Muscle of leg (tissue), 16 donors: Measurements from ENCODE around the gene SLC25A46. TPM values are rescaled to one million over a fixed set of nuclear protein-coding genes. Genes with fewer than 3 reads are reported as not detected.
A peak's percentile ranks its signal among the peaks of the same experiment; 100 is the strongest.
"Not testable (repeated sequence)": the region's sequence is repeated elsewhere in the genome, so short reads cannot be mapped to it uniquely, and the experiment has no call there.

ENCODE experiments used
- DNase-seq: peaks from one replicate; pipeline ENCODE4 v3.0.0; 2013
- H3K27ac ChIP-seq: one replicate; pipeline ENCODE4 v1.5.1; 2013; ENCODE audit warnings: mild to moderate bottlenecking, low read length, control low read depth
- H3K27me3 ChIP-seq: one replicate; pipeline ENCODE4 v1.6.1; 2013; ENCODE audit warnings: low read length; ENCODE audit not compliant: control insufficient read depth, insufficient read depth
- H3K36me3 ChIP-seq: one replicate; pipeline ENCODE4 v1.6.1; 2013; ENCODE audit warnings: low read length; ENCODE audit not compliant: control insufficient read depth, insufficient read depth
- H3K4me1 ChIP-seq: one replicate; pipeline ENCODE4 v1.6.1; 2013; ENCODE audit warnings: low read length; ENCODE audit not compliant: control insufficient read depth, insufficient read depth
- H3K4me3 ChIP-seq: one replicate; pipeline ENCODE4 v1.5.1; 2013; ENCODE audit warnings: low read length, control low read depth
- H3K9me3 ChIP-seq: replicated peaks from 2 replicates; pipeline ENCODE4 v1.6.1; 2013; ENCODE audit warnings: low read depth, low read length; ENCODE audit not compliant: control insufficient read depth
- WGBS: methylation state at CpG from one replicate; pipeline ENCODE4 v1.1.5; 2013; ENCODE audit warnings: missing lambda C conversion rate; ENCODE audit not compliant: insufficient coverage; 5-methylcytosine and 5-hydroxymethylcytosine counted together
- long read RNA-seq, 11 donors: transcript quantifications; one replicate each; lab custom pipeline, GENCODE V29; 2026
- polyA plus RNA-seq, 8 donors: library from polyadenylated mRNA; unstranded; fragments of 120-200 nt; gene quantifications; one replicate each; pipeline versions ENCODE4 v1.2.1 to v1.2.3, GENCODE V29; 2013; ENCODE audit warnings: inconsistent platforms in 1 of 8, low replicate concordance in 1 of 8; ENCODE audit not compliant: insufficient read length in 8 of 8, insufficient read depth in 1 of 8
- total RNA-seq: library from RNA; stranded (reverse); fragments of 120-200 nt; gene quantifications from one replicate; pipeline ENCODE4 v1.2.4, GENCODE V29; 2013

The SLC25A46 gene
- 40.2 TPM for total RNA-seq
- 10 to 100 TPM; 23.5 to 39.3 (median 33.8) TPM for polyA plus RNA-seq
- long read RNA-seq, donor 1, full-length matches to known transcripts = 7 of 7 reads
- long read RNA-seq, donor 1, partial matches to known transcripts = 0 of 7 reads
- long read RNA-seq, donor 1, other reads (novel, unspliced or antisense) = 0 of 7 reads
- long read RNA-seq, donor 2, partial matches to known transcripts = 0 of 1 reads
- long read RNA-seq, donor 2, other reads (novel, unspliced or antisense) = 0 of 1 reads
- long read RNA-seq, donor 3, full-length matches to known transcripts = 13 of 13 reads
- long read RNA-seq, donor 3, partial matches to known transcripts = 0 of 13 reads
- long read RNA-seq, donor 3, other reads (novel, unspliced or antisense) = 0 of 13 reads
- long read RNA-seq, donor 4, transcript SLC25A46-201 (8 exons, 2,385 nt) = major isoform, 5 of 5 reads
- long read RNA-seq, donor 4, partial matches to known transcripts = 0 of 5 reads
- long read RNA-seq, donor 4, other reads (novel, unspliced or antisense) = 0 of 5 reads
- long read RNA-seq, donor 5, transcript SLC25A46-201 (8 exons, 2,385 nt) = major isoform, 13 of 15 reads
- long read RNA-seq, donor 5, partial matches to known transcripts = 0 of 15 reads
- long read RNA-seq, donor 5, other reads (novel, unspliced or antisense) = 0 of 15 reads
- long read RNA-seq, donor 6, full-length matches to known transcripts = 14 of 14 reads
- long read RNA-seq, donor 6, partial matches to known transcripts = 0 of 14 reads
- long read RNA-seq, donor 6, other reads (novel, unspliced or antisense) = 0 of 14 reads
- long read RNA-seq, donor 7, full-length matches to known transcripts = 8 of 8 reads
- long read RNA-seq, donor 7, partial matches to known transcripts = 0 of 8 reads
- long read RNA-seq, donor 7, other reads (novel, unspliced or antisense) = 0 of 8 reads
- long read RNA-seq, donor 8, partial matches to known transcripts = 0 of 3 reads
- long read RNA-seq, donor 8, other reads (novel, unspliced or antisense) = 0 of 3 reads
- long read RNA-seq, donor 9, full-length matches to known transcripts = 8 of 8 reads
- long read RNA-seq, donor 9, partial matches to known transcripts = 0 of 8 reads
- long read RNA-seq, donor 9, other reads (novel, unspliced or antisense) = 0 of 8 reads
- long read RNA-seq, donor 10, full-length matches to known transcripts = 5 of 41 reads
- long read RNA-seq, donor 10, partial matches to known transcripts = 36 of 41 reads
- long read RNA-seq, donor 10, other reads (novel, unspliced or antisense) = 0 of 41 reads
- long read RNA-seq, donor 11, full-length matches to known transcripts = 11 of 11 reads
- long read RNA-seq, donor 11, partial matches to known transcripts = 0 of 11 reads
- long read RNA-seq, donor 11, other reads (novel, unspliced or antisense) = 0 of 11 reads

DNA sequence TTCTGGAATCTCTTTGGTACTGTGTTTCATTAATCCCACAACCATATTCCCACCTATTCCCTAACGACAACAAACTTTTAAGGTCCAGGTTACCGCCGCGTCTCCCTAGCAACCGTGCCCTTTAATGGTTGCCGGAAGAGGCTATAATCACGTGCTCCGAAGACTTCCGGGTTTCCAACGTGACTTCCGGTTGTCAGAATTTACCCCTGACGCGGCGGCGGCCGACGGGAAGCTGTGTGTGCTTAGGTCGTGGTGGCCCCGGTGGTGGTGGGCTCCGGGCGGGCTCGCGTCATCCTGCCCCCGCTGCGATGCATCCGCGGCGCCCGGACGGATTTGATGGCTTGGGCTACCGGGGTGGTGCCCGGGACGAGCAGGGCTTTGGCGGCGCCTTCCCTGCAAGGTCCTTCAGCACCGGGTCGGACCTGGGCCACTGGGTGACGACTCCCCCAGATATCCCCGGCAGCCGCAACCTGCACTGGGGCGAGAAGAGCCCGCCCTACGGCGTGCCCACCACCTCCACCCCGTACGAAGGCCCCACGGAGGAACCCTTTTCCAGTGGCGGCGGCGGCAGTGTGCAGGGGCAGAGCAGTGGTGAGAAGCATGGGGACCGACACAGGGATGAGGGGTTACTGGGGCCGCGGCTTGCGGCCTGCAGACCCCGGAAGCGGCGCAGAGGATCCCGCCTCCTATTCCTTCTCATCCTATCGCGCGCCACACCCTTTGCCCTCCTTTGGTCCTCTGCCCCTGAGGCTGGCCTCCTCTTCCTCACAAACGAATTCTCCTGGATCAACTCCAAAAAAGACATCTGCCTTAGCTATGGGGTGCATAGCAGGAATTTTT lies at the start of gene SLC25A46:
TSS of gene SLC25A46 (plus strand) at position 196 of the 840 bp plus-strand sequence. CDS start at position 309, 113 bp downstream.
- under 1% methylated on average over 57 of the region's 62 CpGs for WGBS
- Histone ChIP-seq H3K4me3 (peak within 1 kb of the TSS; percentile 96), H3K36me3 (no peaks in the 10 kb centered on the region), H3K27ac (peak within 1 kb of the TSS; percentile 94), H3K27me3 (no peaks in the 10 kb centered on the region), H3K9me3 (no peaks in the 10 kb centered on the region), H3K4me1 (no peaks in the 10 kb centered on the region)
- DNase-seq = peak; percentile 97

DNA sequence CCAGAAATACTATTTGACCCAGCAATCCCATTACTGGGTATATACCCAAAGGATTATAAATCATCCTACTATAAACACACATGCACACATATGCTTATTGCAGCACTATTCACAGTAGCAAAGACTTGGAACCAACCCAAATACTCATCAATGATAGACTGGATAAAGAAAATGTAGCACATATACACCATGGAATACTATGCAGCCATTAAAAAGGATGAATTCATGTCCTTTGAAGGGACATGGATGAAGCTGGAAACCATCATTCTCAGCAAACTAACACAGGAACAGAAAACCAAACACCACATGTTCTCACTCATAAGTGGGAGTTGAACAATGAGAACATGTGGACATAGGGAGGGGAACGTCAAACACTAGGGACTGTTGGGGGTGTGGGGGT lies 48.2 kb upstream of the SLC25A46 start:
- not testable (repeated sequence) for H3K36me3 ChIP-seq, DNase-seq

DNA sequence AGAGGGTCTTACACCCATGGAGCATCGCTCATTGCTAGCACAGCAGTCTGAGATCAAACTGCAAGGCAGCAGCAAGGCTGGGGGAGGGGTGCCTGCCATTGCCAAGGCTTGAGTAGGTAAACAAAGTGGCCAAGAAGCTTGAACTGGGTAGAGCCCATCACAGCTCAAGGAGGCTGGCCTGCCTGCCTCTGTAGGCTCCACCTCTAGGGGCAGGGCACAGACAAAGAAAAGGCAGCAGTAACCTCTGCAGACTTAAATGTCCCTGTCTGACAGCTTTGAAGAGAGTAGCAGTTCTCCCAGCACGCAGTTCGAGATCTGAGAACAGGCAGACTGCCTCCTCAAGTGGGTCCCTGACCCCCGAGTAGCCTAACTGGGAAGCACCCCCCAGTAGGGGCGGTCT lies 46.1 kb upstream of the SLC25A46 start:
- H3K9me3 ChIP-seq, DNase-seq, H3K27ac ChIP-seq, H3K4me3 ChIP-seq, H3K4me1 ChIP-seq, H3K36me3 ChIP-seq, H3K27me3 ChIP-seq: not testable (repeated sequence)
- 78% methylated on average over 4 of the region's 5 CpGs for WGBS

More for the DNA sequence above, 48.2 kb upstream of the SLC25A46 start:
- not testable (repeated sequence) for H3K4me1 ChIP-seq, H3K27me3 ChIP-seq, H3K9me3 ChIP-seq, H3K4me3 ChIP-seq, H3K27ac ChIP-seq
- no CpG with 5 or more reads among the region's 1 CpG for WGBS

DNA sequence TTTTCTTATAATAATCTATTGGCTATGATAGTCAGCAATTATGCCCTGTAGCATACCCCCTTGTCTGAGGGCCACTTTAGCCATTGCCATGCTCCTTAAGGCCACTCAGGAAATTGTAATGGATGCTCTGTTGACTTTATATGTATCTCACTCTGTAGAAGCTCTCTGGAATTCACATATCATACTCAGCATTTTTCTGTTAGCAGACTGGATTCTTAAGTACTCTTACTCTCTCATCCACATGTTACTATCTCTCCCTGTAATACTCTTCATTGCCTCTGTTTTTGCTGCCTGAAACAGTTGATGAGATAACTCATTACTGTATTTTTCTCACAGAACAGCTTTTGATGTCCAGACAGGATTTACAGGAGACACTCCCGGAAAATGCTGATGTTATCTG lies 36.5 kb upstream of the SLC25A46 start:
- H3K27me3 ChIP-seq = no peaks in the 10 kb centered on the region
- H3K9me3 ChIP-seq = no peaks in the 10 kb centered on the region
- H3K4me1 ChIP-seq = no peaks in the 10 kb centered on the region
- no peak overlapping the region for H3K27ac ChIP-seq
- no peak for DNase-seq
- H3K36me3 ChIP-seq = no peaks in the 10 kb centered on the region
- no peak overlapping the region for H3K4me3 ChIP-seq
- WGBS = no CpG with 5 or more reads among the region's 1 CpG

DNA sequence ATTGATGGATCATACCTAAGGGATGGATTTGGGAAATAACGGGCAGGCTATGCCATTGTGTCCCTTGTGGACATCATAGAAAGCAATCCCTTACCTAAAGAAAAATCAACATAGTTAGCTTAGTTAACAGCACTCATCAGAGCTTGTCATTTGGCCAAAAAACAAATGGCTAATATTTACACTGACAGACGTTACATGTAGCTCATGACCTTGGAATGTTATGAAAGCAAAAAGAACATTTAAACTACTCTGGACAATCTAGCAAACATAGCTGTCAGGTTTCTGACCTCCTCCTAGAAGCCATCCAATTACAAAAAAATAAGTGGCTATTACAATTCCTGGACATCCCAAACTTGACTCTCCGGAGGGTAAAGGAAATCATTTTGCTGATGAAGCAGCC lies 36.1 kb upstream of the SLC25A46 start:
- H3K27ac ChIP-seq = no peak overlapping the region
- H3K9me3 ChIP-seq = no peaks in the 10 kb centered on the region
- H3K4me3 ChIP-seq = no peak overlapping the region
- no peaks in the 10 kb centered on the region for H3K4me1 ChIP-seq
- no peaks in the 10 kb centered on the region for H3K27me3 ChIP-seq
- no CpG with 5 or more reads among the region's 3 CpGs for WGBS
- H3K36me3 ChIP-seq = no peaks in the 10 kb centered on the region
- no peak for DNase-seq

DNA sequence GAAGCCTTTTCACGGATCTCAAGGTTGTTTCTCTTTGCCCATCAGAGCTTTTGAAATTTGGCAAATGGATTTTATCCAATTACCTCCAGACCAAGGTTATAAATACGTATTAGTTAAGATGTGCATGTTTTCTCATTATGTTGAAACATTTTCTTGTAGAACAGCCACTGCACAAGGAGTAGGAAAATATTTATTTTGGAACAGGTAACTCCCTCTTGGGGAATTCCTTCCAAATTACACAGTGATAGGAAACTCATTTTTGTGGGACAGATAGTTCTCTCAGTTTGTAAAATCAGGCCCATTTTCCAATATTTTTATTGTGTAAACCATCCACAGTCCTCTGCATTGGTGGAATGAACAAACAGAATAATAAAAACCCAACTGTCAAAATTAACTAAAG lies 35.3 kb upstream of the SLC25A46 start:
- Histone ChIP-seq H3K27me3 (no peaks in the 10 kb centered on the region), H3K9me3 (no peaks in the 10 kb centered on the region), H3K36me3 (no peaks in the 10 kb centered on the region), H3K4me3 (no peak overlapping the region), H3K4me1 (no peaks in the 10 kb centered on the region), H3K27ac (no peak overlapping the region)
- DNase-seq = no peak
- no CpG with 5 or more reads among the region's 2 CpGs for WGBS

DNA sequence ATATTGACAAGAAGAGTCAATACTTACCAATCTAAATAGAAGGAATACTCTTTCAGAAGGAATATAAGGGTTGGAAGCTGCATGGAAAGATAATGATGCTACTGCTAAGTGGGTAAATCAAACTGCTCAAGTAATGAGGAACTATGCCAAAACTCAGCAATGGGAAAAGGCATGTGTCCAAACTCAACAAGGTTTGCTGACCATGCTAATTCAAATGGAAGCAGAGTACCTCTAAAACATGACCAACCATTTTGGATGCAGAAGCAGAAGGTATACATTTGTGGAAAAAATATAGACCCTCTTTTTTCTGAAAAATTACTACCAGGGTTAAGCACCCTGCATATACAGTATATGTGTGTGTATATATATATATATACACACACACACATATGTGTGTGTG lies 33.5 kb upstream of the SLC25A46 start:
- H3K9me3 ChIP-seq = no peaks in the 10 kb centered on the region
- H3K27ac ChIP-seq = no peak overlapping the region
- no peaks in the 10 kb centered on the region for H3K27me3 ChIP-seq
- H3K4me1 ChIP-seq = no peaks in the 10 kb centered on the region
- no peak overlapping the region for H3K4me3 ChIP-seq
- DNase-seq = no peak
- no peaks in the 10 kb centered on the region for H3K36me3 ChIP-seq

DNA sequence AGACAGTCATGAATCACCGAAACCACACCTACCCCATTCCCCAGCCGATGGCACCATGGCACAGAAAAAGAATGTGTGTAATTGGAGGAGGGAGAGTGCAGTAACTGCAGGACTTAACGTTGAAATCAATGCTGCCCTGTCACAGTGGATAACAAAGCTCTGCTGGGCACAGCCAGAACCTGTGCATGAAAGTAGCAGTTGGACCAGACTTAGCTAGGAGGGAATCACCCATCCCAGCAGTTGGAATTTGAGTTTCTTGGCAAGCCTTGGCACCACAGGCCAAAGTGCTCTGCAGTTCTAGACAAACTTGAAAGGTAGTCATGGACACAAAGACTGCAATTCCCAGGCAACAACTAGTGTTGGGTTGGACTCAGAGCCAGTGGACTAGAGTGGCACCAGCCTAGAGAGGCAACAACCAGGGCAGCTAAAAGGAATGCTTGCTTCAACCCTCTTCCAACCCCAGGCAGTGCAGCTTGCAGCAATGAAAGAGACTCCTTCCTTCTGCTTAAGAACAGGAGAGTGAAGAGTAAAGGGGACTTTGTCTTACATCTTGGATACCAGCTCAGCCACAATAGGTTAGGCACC lies 31.5 kb upstream of the SLC25A46 start:
- Histone ChIP-seq H3K4me3 (no peak overlapping the region), H3K36me3 (no peaks in the 10 kb centered on the region), H3K27me3 (no peaks in the 10 kb centered on the region), H3K27ac (no peak overlapping the region), H3K4me1 (no peaks in the 10 kb centered on the region), H3K9me3 (no peaks in the 10 kb centered on the region)
- no peak for DNase-seq
- 46% methylated on average over 1 of the region's 3 CpGs for WGBS
